ENCODE results near the gene SAFB.

The SAFB gene

DNA sequence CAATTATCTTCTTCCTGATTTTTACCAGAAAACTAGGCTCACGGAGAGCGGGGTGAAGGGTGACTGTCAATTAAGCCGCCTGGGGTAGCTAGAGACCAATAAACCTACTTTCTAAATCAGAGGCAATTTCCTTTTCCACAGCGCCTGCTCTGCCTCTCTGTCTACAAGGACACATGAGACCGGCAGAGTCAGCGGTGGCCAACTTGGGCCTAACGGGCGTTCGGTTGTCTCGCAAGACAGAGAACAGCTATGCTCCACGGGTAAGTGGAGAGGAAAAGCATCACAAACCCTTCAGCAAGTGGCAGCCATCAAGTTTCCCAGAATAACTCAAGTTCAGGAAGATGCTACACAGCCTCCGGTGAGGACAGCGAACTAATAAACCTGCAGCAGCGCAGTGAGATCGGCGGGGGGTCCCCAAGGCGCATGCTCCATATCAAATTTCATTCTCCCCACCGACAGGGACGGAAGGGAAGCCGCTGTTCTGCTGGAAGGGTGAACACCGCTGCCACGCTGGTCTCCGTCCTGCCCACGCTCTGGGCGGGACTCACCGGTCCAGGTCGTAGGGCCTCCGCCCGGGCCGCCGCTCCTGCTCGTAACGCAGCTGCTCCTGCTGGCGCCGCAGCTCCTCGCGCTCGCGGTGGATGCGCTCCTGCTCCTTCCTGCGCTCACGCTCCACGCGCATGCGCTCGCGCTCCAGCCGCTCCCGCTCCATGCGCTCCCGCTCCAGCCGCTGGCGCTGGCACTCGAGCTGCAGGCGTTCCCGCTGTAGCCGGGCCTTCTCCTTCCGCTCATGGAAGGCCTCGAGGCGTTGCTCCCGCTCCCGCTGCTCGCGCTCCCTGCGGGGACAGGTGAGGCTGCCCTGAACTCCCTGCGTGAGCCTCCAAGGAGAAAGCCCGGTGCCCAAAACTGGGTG, 29.3 kb upstream of the SAFB start:
- no peaks in the 10 kb centered on the region for H3K9me3 ChIP-seq (ENCODE audit: control insufficient read depth, low read length)
- H3K4me2 ChIP-seq (ENCODE audit: low read length) = no peak overlapping the region
- H3K4me1 ChIP-seq = no peaks in the 10 kb centered on the region
- H3K27ac ChIP-seq = no peak overlapping the region
- no peak overlapping the region for H2AFZ ChIP-seq
- no peaks in the 10 kb centered on the region for H3K27me3 ChIP-seq (ENCODE audit: control insufficient read depth, insufficient read depth, low read length)
- H3K79me2 ChIP-seq = peaks cover 23% of the 10 kb centered on the region
- H3K36me3 ChIP-seq (ENCODE audit: control insufficient read depth, insufficient read depth, low read length) = no peaks in the 10 kb centered on the region
- H3K4me3 ChIP-seq (ENCODE audit: low read depth, low read length) = no peak overlapping the region
- H3K9ac ChIP-seq = no peak overlapping the region
- no peak for TF ChIP-seq CTCF (IDR thresholded peaks at IDR 0.05)

- Histone ChIP-seq H3K27ac (no peak overlapping the region), H3K36me3 (ENCODE audit: control insufficient read depth, insufficient read depth, low read length) (no peaks in the 10 kb centered on the region), H3K4me3 (ENCODE audit: low read depth, low read length) (no peak overlapping the region), H3K9ac (no peak overlapping the region), H2AFZ (no peak overlapping the region), H3K27me3 (ENCODE audit: control insufficient read depth, insufficient read depth, low read length) (no peaks in the 10 kb centered on the region), H3K4me2 (ENCODE audit: low read length) (no peak overlapping the region), H3K4me1 (no peaks in the 10 kb centered on the region), H3K79me2 (peaks cover 26% of the 10 kb centered on the region), H3K9me3 (ENCODE audit: control insufficient read depth, low read length) (no peaks in the 10 kb centered on the region)
- TF ChIP-seq CTCF (IDR thresholded peaks at IDR 0.05) = no peak
Observed at GRCh38 chr19:5594521-5594950, 28.3 kb upstream of the SAFB start.

DNA sequence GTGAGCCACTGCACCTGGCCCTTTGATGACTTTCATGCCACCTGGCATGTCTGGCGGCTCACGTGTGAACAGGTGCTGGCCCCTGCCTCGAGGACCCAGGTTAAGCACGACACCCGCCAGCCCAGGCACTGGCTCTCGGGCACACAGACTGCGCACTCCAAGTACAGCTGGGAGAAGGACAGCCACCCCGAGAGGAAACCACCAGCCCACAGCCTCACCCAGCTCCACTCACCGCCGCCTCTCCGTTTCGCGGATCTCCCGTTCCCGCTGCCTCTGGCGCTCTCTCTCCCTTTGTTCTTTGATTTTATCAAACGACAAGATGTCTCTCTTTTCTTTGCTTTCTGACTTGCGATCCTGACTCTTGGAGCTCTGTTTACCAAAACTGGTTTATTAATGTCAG, 27.8 kb upstream of the SAFB start:
- no peak overlapping the region for H3K4me3 ChIP-seq (ENCODE audit: low read depth, low read length)
- no peak overlapping the region for H3K27ac ChIP-seq
- no peak overlapping the region for H3K9ac ChIP-seq

GRCh38 chr19:5595745-5596144, 27.1 kb upstream of the SAFB start:
- Histone ChIP-seq H3K4me2 (ENCODE audit: low read length) (no peak overlapping the region), H3K4me1 (no peaks in the 10 kb centered on the region), H3K9ac (no peak overlapping the region), H3K27me3 (ENCODE audit: control insufficient read depth, insufficient read depth, low read length) (no peaks in the 10 kb centered on the region), H2AFZ (no peak overlapping the region), H3K27ac (no peak overlapping the region), H3K9me3 (ENCODE audit: control insufficient read depth, low read length) (no peaks in the 10 kb centered on the region), H3K36me3 (ENCODE audit: control insufficient read depth, insufficient read depth, low read length) (no peaks in the 10 kb centered on the region), H3K79me2 (peaks cover 30% of the 10 kb centered on the region), H3K4me3 (ENCODE audit: low read depth, low read length) (no peak overlapping the region)
- TF ChIP-seq CTCF (IDR thresholded peaks at IDR 0.05) = no peak

More for the DNA sequence above, 27.8 kb upstream of the SAFB start:
- H3K4me1 ChIP-seq = no peaks in the 10 kb centered on the region
- no peaks in the 10 kb centered on the region for H3K9me3 ChIP-seq (ENCODE audit: control insufficient read depth, low read length)
- no peak for TF ChIP-seq CTCF (IDR thresholded peaks at IDR 0.05)
- H3K27me3 ChIP-seq (ENCODE audit: control insufficient read depth, insufficient read depth, low read length) = no peaks in the 10 kb centered on the region
- H2AFZ ChIP-seq = no peak overlapping the region
- H3K79me2 ChIP-seq = peaks cover 29% of the 10 kb centered on the region
- H3K36me3 ChIP-seq (ENCODE audit: control insufficient read depth, insufficient read depth, low read length) = no peaks in the 10 kb centered on the region
- no peak overlapping the region for H3K4me2 ChIP-seq (ENCODE audit: low read length)

DNA sequence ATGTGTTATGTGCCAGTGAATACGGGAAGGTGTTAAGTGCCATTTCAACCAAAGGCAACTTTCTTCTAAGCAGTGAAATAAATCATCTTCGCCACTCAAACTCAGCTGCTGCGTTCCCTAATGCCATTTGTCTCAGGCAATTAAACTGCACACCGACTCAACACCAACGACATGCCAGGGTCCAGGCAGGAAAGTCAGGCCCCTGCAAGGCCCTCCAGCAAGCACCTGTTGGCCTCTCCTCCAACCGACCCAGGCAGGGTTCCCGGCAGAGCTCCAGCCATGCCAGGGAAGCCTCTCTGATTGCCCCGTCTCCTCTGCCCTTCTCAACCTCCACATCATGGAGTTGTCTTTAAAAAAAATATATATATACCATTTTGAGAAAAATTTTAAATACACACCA, 22.1 kb upstream of the SAFB start:
- Histone ChIP-seq H3K27me3 (ENCODE audit: control insufficient read depth, insufficient read depth, low read length) (no peaks in the 10 kb centered on the region), H3K4me2 (ENCODE audit: low read length) (no peak overlapping the region), H3K79me2 (peaks cover 33% of the 10 kb centered on the region), H2AFZ (no peak overlapping the region), H3K4me1 (no peaks in the 10 kb centered on the region), H3K27ac (no peak overlapping the region), H3K9ac (no peak overlapping the region), H3K4me3 (ENCODE audit: low read depth, low read length) (no peak overlapping the region), H3K9me3 (ENCODE audit: control insufficient read depth, low read length) (no peaks in the 10 kb centered on the region), H3K36me3 (ENCODE audit: control insufficient read depth, insufficient read depth, low read length) (no peaks in the 10 kb centered on the region)
- no peak for TF ChIP-seq CTCF (IDR thresholded peaks at IDR 0.05)
